DND-41 (cell line): ENCODE data around the gene INSC.

Source experiments
- CTCF ChIP-seq: IDR thresholded peaks from 2 replicates; pipeline ENCODE4 v1.5.1; 2012; ENCODE audit warnings: borderline replicate concordance, low read length, moderate library complexity, mild to moderate bottlenecking; ENCODE audit not compliant: poor library complexity, severe bottlenecking; ENCODE audit errors: extremely low read depth
- EZH2 ChIP-seq: IDR thresholded peaks from 3 replicates; pipeline ENCODE4 v1.6.1; 2012; ENCODE audit warnings: borderline replicate concordance, low read depth, mild to moderate bottlenecking, moderate library complexity, low read length, inconsistent platforms; ENCODE audit not compliant: severe bottlenecking

GRCh38 chr11:15166204-15166603, 51.5 kb downstream of the INSC start:
- TF ChIP-seq CTCF, result no peak
- TF ChIP-seq EZH2, result no peak
